ENCODE measurements around the gene CCNL2.
"Not testable (repeated sequence)": the region's sequence is repeated elsewhere in the genome, so short reads cannot be mapped to it uniquely, and the experiment has no call there.

The CCNL2 gene

DNA sequence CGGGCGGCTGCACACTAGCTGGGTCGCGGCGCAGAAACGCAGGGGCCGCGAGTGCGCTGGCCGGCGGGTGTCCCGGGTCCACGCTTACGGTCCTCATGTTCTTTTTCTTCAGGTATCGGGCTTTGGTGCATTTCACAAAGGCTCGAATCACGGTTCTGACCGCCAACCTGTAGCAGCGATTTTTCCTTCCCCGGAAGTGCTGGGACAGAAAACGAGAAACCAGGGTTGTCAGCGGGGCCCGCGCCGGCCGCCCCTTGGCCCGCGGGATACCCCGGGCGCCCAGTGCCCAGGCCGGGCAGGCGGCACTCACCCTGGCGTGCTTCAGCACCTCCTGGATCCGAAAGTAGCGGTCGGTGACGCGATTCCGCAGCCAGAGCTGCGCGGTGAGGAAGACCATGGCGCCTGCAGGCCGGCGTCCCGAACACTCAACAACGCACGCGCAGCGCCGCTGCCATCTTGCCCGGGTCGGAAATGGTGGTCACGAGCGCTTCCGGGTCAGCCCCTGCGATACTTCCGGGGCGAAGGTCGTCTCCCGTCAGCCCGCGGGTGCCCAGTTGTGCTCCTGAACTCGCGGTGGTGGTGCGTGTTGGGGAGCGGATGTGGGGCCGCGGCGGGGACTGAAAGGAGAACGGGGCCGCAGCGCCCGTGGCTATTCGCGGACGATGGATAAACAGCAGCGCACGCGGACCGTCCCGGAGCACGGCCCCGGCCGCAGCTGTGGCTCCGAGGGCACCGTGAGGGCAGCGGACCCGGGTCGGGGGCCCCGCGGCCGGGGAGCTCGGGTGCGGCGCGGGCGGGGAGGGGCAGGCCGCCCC is 7.9 kb upstream of the CCNL2 start, which contains the start of gene MRPL20:
MRPL20 (minus strand) TSS at position 473 of the 815 bp plus-strand sequence; CDS start at position 397, 76 bp downstream.
- TF ChIP-seq CTCF (IDR thresholded peaks at IDR 0.05; ENCODE audit: low read depth, low read length), result no peak
- DNase-seq (ENCODE audit: low read depth, low spot score), result peak; percentile 89
- peak within 1 kb of the TSS; percentile 82 for H3K4me3 ChIP-seq (ENCODE audit: low read depth, low read length)
- in situ Hi-C loops (cut with HindIII; ENCODE audit: low sequenced_read_pairs), result no loop called here

DNA sequence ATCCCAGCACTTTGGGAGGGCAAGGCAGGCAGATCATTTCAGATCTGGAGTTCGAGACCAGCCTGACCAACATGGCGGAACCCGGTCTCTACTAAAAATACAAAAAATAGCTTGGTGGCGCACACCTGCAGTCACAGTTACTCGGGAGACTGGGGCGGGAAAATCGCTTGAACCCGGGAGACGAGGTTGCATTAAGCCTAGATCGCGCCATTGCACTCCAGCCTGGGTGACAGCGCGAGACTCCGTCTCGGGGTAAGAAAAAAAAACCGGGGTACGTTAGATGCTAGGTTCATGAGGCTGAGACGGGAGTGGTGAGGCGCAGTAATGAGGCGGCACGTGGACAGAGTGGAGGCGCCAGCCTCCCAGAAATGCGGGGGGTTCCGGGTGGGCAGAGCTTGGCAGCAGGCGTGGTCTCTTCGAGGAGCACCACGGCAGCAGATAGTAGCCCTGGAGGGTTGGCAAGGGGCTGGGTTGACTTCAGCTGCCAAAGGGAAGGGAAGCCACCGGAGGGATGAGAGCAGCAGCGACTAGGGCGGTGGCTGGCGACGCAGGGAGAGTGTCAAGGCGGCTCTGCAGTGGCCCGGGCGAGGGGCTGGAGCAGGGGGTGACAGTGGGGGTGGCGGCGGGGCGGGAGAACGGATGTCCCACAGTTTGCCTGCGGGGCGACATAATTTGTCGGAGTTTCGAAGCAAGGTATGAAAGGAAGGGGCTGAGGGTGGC is 7.1 kb upstream of the CCNL2 start:
- no peak for TF ChIP-seq CTCF (IDR thresholded peaks at IDR 0.05; ENCODE audit: low read depth, low read length)
- in situ Hi-C loops (cut with HindIII; ENCODE audit: low sequenced_read_pairs), result no loop called here
- H3K4me3 ChIP-seq (ENCODE audit: low read depth, low read length), result peak overlapping the region; percentile 82
- no peak for DNase-seq (ENCODE audit: low read depth, low spot score)

GRCh38 chr1:1403653-1404052 is 4.5 kb upstream of the CCNL2 start:
- no peak overlapping the region for H3K4me3 ChIP-seq (ENCODE audit: low read depth, low read length)
- no peak for TF ChIP-seq CTCF (IDR thresholded peaks at IDR 0.05; ENCODE audit: low read depth, low read length)
- in situ Hi-C loops (cut with HindIII; ENCODE audit: low sequenced_read_pairs), result no loop called here
- DNase-seq (ENCODE audit: low read depth, low spot score), result no peak

- in situ Hi-C loops (cut with HindIII; ENCODE audit: low sequenced_read_pairs); DNase-seq (ENCODE audit: low read depth, low spot score); H3K4me3 ChIP-seq (ENCODE audit: low read depth, low read length): not testable (repeated sequence)
Measured at GRCh38 chr1:1402901-1403392, 3.8 kb upstream of the CCNL2 start.

- DNase-seq (ENCODE audit: low read depth, low spot score), result peak; percentile 56
- TF ChIP-seq CTCF (IDR thresholded peaks at IDR 0.05; ENCODE audit: low read depth, low read length), result peak; percentile 73
- in situ Hi-C loops (cut with HindIII; ENCODE audit: low sequenced_read_pairs), result no loop called here
- no peak overlapping the region for H3K4me3 ChIP-seq (ENCODE audit: low read depth, low read length)
Measured at GRCh38 chr1:1402072-1402900, 3.2 kb upstream of the CCNL2 start.

DNA sequence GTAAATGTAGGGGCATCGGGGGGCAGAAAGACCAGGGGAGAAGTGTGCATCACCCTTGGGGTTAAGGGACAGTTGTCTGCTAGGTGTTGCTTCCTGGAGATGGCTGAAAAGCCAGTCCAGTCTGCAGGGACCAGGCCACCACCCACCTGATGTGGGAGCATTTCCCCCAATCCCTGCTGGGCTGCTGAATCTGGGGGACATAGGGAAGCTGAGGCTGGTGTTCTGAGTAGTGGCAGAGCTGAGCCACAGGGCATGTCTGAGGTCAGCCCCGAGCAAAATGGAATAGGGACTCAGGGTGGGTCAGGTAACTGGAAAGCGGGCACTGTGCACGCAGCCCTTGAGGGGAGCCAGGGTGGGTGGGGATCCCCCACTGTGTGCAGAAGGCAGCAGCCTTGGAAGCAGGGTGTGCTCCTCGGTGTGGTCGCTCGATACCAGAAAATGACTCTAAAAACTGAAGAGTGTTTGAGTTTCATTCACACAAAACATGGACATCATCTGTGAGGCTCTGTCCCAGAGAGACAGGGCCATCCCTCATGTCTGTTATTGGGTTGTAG is 2.4 kb upstream of the CCNL2 start:
- in situ Hi-C loops (cut with HindIII; ENCODE audit: low sequenced_read_pairs), result no loop called here
- no peak for DNase-seq (ENCODE audit: low read depth, low spot score)
- no peak for TF ChIP-seq CTCF (IDR thresholded peaks at IDR 0.05; ENCODE audit: low read depth, low read length)
- H3K4me3 ChIP-seq (ENCODE audit: low read depth, low read length), result no peak overlapping the region
